Activated CD4-positive, alpha-beta T cell treated with anti-CD3 and anti-CD28 coated beads, Interleukin-2, amount 50 U/mL, for 1 hour (primary cell): ENCODE results near the gene BRSK2.
"Not testable (repeated sequence)": the region's sequence is repeated elsewhere in the genome, so short reads cannot be mapped to it uniquely, and the experiment has no call there.

Source experiments
- DNase-seq: peaks from one replicate; pipeline ENCODE4 v3.0.0-alpha.2; 2020

Gene BRSK2

DNA sequence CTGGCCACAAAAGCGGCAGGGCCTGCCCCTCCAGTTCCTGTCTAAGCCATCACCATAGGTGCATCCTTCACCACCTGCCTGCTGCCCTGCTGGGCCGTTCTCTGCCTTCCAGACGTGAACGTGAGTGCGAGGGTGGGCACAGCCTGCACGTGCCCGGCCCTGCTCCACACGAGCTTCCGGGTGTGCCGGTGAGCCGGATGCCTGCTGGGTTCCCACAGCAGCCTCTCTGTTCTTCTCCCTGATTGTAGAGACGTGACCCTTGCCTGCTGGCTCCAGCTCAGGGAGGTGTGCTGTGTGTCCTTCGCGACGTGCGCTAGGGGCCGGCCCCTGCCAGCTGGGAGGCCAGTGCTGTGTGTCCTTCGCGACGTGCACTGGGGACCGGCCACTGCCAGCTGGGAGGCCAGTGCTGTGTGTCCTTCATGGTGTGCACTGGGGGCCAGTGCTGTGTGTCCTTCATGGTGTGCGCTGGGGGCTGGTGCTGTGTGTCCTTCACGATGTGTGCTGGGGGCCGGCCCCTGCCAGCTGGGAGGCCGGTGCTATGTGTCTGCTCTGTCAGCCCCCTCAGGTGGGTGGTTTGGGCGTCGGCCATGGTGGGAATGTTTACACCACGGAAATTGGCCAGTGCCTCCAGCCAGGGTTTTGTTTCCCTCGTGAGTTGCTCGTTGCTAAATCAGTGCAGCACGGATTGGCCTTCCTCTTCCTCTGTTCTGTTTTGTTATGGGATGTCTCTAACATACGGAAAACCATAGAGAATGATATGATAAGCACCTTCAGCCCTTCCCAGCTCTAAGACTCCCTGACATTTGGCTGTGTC, 35.4 kb upstream of the BRSK2 start:
- no peak for DNase-seq

DNA sequence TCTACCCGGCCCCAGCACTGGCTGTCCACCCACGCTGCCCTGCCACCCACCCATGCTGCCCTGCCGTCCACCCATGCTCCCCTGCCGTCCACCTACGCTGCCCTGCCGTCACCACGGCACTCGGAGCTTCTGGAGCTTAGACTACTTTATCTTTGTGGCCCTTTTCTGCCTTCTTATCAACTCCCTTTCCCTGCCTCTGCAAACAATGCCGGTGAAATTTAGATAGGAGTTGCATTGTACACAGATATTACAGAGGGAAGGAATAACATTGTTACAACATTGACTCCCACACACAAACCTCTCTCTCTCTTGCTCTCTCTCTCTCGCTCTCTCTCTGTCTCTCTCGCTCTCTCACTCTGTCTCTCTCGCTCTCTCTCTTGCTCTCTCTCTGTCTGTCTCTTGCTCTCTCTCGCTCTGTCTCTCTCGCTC, 33.7 kb upstream of the BRSK2 start:
- DNase-seq: no peak

DNA sequence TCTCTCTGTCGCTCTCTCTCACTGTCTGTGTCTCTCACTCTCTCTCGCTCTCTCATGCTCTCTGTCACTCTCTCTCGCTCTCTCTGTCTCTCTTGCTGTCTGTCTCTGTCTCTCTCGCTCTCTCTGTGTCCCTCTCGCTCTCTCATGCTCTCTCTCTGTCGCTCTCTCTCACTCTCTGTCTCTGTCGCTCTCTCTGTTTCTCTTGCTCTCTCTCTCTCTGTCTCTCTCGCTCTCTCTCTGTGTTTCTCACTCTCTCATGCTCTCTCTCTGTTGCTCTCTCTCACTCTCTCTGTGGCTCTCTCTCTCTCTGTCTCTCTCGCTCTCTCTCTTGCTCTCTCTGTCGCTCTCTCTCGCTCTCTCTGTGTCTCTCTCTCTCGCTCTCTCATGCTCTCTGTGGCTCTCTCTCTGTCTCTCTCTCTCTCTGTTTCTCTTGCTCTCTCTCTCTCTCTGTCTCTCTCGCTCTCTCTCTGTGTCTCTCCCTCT, 33.2 kb upstream of the BRSK2 start:
- no peak for DNase-seq

DNA sequence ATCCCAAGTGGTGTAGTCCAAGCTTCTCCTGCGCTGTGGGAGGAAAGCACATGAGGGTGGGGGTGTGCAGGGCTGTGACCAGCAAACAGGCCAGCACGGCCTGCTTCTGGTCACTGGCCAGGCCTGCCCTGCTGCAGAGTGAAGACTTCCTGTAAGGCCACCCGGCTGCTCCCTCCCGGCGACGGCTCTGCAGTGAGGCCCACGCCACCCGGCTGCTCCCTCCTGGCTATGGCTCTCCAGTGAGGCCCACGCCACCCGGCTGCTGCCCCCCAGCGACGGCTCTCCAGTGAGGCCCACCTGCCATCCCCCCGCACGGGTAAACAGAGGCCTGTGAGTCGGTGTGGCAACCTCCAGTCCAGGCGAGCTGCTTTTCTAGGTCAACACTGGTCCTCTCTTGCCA, 31.4 kb upstream of the BRSK2 start:
- DNase-seq: no peak

DNA sequence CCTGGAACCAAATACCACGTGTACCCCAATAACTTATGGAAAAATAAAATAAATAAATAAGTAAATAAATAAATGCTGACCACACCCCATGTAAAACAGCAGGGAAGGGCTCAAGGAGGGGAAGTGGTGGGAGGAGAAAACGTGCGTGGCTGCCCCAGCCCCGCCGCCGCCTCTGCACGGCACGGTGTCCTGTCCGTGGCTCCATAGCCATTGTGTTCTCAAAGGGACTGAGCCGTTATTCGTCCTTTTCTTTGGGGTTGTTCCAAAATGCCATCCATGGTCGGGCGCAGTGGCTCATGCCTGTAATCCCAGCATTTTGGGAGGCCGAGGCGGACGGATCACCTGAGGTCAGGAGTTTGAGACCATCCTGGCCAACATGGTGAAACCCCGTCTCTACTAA, 30.8 kb upstream of the BRSK2 start:
- DNase-seq: not testable (repeated sequence)

DNA sequence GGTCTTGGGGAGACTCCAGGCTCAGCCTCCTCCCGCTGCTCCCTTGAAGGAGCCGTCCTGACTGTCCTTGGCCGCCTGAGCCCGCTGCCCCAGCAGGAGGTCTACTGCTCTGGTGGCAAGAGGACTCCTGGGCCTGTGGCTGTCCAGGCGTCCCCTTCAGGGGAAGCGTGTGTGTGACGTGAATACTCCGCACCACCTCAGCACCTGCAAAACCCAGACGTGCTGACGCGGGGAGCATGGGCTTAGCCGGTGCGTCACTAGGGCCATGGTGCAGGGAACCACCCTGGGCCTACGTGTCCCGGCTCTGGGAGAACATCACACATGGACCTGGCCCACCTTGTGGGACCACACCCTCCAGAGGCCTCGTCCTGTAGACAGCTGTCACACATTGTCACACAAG, 30.2 kb upstream of the BRSK2 start:
- DNase-seq: no peak

DNA sequence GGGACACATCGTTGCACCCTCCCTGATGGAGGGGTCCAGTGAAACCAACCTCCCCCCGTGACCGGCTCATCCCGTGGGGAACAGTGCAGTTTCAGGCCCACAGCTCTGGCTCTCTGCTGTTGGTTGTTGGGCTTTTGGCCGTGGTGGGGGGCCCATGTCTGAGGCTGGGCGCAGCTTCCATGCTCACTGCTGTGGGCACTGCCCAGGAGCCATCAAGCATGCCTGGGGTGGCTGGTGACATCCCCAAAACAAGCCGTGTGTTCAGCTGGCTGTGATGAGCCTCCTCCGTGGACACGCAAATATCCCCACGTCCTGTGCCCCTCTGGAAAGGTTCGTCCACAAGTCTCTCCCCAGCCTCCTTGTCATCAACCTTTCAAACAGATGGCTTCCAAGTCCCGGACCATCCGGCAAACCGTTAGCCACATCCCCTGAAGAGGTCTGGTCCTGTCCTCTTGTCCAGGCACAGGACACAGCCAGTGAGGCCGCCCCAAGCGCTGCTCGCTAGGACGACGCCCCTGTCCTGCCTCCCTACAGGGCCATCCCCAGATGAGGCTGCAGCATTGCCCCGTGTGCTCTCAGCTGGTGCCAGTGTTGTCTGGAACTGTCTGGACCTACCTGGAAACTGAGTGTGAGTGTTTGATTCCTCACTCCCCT, 29.4 kb upstream of the BRSK2 start:
- DNase-seq: no peak

DNA sequence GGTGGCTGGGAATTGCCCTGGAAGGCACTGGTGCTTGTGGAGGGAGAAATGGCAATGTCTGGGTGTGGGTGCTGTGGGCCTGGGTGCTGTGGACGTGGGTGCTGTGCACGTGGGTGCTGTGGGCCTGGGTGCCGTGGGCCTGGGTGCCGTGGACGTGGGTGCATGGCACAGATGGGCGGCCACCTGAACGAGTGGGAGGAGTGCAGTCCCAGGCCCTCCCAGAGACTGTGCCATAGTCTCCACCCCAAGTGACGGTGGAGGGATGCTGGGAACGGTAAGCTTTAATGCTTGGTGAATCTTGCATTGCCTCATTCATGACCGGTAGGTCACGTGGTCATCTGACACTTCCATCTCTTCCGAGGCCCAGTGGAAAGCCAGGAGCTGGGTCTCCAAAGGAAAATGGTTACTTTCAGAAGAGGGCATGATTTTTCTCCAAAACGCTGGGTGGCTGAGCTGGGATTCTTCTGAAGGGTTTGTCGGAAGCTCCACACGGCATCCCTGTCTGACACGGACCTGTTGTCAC, 28.8 kb upstream of the BRSK2 start:
- DNase-seq: no peak

DNA sequence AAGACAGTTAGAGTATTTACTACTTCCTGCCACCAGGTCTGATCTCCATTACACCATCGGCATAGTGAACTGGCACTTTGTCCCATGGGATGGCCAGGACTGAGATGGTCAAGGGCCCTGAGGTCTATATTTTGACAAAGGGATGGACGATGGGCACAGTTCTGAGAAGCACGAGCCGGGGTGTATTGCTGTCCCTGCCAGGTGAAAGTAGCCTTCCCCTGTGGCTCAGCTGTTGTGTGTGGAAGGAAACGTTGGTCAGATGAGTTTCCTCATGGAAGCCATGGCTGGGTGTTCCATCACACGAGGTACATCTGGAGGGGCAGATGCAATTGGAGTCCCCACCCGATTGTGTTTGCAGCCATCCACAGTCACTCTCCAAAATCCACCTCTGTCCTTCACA, 27.9 kb upstream of the BRSK2 start:
- DNase-seq: no peak

DNA sequence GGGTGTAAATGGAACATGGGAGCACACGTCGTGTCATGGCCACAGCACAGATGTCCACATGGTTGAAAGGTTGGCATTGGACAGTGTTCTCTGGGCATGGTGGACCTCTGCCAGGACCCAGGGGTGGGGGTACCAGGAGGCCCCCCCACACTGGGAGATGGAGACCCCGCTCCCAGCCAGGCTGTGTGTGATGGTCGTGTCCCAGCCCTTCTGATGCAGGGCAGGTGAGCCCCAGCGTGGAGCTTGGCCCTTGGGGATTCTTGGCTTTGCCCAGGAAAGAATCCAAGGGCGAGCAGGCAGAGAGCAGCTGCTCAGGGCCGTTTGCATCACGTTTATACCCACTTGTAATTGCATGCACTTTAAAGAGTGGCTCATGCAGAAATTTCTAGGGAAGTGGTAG, 22.0 kb upstream of the BRSK2 start:
- no peak for DNase-seq

DNA sequence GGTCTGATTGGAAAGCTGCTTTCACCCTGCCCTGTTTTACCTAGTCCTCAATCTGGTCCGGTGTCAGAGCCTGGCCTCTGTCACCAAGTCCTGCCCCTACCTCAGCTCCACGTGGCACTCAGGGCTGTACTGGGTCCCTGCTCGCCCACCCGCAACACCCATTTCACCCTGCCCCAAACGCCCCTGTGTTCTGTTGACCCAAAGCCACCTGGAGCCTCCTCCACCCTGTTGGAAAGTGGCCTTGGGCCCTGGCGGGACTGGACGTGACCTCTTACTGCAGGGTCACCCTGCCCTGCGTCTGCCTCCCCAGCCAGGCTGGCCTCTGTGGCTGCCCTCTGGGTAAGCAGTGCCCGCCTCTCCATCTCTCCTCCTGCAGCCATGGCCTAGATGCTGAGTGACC, 21.5 kb upstream of the BRSK2 start:
- DNase-seq: no peak

DNA sequence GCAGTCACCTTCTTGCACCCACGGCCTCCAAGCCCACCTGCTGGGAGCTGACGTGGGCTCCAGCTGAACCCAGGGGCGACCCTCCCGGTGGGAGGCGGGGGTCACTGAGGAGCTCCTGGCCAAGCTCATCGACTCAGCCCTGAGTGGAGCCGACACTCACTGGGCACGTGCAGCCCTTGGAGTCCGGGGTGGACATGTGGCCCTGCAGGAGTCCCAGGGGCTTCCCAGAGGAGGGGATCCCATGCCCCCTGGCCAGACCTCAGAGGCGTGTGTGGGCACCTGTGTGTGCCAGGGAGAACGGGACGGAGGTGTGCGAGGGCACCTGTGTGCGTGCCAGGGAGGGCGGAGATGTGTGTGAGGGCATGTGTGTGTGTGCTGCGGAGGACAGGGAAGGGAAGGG, 20.8 kb upstream of the BRSK2 start:
- DNase-seq: no peak

DNA sequence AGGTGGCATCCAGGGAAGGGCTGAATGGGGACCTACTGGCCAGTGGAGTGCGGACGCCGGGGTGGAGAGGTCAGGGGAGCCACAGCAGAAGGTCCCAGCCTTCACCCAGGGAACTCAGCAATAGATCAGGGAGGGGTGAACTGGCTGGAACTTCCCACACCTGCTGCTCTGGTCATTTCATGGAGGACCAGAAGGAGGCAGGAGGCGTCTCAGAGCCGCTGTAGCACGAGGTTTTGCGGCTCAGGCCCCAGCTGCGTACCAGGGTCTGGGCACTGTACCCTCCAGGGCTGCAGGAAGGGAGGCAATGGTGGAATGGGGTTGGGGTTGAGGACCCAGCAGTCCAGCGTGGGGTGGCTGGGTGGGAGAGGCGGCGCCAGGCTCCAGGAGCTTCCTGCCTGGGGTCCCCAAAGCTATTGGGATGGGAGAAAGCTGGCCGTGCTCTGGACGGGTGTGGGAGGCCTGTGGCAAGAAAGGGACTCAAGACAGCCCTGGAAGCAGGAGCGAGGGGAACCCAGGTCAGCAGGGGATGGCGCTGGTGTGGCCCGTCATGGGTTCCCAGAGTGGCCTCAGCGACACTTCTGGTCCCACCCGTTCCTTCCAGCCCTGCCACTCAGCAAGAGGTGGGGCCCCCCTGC, 20.2 kb upstream of the BRSK2 start:
- no peak for DNase-seq

DNA sequence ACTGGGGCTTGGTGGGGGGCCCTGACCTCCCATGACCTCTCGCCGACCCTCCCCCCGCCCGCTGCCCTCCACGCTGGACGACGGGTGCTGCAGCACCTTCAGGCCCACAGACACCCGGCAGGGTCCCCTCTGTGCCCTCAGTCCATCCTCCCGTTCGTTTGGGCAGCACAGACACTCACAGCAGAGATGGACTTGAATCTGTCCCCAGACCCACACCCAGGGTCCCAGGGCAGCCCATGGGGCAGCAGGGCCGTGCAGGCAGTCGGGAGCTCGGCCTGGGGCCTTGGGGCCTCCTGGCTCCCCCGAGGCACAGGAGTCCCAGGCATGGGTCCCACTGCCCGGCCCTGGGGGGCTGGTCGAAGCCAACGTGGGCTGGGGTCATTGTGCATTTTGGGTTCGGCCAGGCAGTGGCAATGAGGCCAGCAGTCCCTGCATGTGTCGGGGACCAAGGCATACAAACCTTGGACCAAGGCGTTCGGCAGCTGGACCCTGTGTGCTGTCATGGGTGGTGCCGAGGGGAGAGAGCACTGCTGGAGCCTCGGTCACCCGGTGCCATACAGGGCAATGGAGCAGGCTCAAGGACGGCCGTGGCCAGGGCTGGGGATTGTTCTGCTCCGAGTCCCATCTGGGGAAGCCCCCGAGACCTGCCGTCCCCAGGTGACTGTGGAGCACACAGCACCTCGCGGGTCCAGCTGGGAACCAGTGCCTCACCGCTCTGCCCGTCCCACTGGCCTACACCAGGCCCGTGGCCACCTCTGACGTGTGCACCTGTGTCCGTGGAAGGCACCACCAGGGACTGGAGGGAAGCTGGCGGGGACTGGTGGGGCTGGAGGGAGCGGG, 19.3 kb upstream of the BRSK2 start:
- DNase-seq: no peak

DNA sequence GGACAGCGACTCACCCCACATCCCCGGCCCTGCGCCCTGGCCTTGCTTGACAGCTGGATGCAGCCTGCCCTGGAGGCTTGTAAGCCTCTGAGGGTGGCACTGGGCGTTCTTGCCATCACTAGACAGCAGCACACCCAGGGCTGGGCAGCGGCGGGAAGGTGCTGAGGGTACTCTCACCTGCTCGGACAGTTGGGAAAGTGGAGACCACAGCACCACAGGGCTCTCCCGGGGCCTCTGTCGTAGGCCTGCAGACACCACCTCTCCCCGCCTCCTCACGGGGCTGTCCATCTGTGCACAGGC, 18.8 kb upstream of the BRSK2 start:
- DNase-seq: no peak

DNA sequence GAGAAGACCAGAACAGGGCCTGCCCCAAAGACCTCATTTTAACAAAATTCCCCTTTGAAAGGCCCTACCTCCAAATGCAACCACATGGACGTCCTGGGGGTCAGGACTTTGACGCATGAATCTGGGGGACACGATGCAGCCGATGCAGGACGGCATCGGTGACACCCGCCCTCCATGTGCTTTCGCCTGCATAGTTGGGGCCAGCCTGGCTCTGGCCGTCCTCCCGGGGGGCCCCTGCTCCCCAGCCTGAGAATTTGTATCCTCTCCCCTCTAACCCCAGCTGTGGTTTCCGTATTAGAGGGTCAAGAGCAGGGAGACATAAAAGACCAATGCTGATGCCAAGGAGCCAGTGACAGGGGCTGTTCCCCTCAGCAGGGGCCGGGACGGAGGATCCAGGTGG, 18.4 kb upstream of the BRSK2 start:
- no peak for DNase-seq

DNA sequence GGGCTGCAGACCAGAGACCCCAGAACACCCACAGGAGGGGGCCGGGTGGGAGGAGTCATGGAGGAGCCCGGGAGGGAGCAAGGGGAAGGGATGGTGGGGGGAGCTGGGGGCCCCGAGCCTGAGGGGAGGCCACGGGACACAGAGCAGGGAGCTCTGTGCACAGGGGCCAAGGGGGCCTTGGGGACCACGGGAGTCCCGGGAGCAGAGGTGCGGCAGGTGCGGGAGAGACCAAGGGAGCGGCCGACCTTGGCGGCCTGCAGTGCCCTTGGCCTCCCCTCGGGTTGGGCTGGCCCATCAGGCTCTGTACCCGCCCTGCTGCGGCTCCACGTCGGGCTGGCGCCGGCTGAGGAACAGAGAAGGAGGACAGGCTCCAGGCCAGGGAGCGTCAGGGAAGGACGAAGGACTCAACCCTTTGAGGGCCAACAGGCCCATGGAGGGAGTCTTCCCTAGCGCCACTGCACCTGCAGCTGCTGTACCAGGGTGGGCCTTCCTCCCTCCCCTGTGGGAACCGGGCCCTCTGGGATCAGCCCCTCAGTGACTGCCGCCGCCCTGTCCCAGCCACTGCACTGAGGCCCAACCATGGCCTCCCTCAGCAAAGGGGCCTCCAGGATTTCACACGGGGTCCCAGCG, 17.8 kb upstream of the BRSK2 start:
- no peak for DNase-seq

DNA sequence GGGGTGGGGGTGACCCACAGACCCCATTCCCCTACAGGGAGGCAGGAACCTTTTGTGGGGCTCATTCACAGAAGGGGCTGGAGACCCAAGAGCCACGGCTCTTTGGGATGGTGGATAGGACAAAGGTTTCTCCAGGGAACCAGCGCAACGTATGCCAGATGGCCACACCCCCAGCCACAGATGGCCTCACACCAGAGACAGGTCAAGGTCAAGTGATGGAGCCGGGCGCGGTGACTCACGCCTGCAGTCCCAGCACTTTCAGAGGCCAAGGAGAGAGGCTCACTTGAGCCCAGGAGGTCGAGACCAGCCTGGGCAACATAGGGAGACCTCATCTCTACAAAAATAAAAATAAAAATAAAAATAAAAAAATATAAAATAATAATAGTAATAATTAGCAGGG, 17.1 kb upstream of the BRSK2 start:
- no peak for DNase-seq

DNA sequence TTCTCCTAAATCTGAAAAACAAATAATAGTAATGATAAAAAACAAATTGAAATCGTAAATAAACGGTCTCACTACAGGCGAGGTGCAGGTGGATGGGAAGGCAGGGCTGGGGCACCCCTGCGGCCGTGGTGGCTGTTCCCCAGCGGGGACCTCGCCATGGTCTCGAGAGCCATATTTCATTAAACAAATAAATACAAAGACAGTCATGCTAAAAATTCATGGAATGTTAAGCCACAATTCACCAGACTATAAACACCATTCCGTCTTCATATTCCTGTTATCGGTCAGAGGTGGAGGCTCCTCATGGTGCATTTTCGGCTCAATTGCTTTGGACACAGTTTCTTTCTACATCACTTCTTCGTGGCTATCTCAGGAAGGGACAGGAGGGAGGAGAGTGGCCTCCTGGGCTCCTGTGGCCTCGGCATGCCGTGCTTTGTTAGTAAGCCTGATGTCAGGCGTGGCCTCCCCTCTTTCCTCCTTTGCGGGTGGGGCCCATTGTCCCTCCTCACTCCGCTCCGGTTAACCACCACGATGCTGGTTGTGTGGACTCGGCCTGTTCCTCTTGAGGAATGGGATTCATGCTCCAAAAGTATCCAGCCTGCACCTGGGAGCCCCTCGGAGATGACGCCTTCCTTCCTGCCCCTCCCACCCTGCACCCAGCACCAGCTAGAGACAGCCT, 16.1 kb upstream of the BRSK2 start:
- DNase-seq: no peak

DNA sequence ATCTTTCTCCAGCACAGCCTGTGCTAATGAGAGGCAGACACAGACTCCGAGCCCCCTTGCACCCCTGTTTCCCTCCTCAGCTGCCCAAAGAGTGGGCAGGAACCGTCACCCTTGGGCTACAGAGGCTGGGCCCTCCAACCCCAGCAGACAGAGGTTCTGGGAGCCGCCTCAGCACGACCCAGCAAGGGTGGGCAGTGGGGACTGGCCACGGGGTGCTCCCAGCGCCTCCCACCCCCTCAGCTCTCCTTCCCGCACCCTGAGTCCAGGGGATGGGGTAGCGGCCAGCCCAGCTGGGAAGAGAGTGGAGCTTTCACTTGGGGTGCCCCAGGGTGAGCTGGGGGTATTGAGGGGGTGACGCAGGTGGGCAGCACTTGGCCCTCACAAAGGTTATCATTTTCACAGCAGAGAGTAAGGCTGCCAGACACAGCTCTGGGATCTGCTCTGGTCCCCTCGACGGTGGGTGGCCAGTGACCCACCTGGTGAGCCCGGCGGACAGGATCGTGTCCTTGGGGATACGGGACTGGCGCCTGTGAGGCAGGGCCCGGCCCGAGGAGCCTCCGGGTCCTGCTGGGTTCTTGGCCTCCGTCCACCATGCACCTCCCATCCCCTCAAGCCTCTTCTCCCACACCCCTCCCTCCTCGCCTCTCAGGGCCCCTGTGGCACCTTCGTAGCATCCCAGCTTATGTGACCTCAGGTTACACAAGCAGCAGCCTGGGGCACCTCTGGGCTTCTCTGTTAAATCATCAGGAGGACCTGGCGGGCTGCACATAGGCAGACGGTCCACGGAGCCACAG, 14.4 kb upstream of the BRSK2 start:
- no peak for DNase-seq

DNA sequence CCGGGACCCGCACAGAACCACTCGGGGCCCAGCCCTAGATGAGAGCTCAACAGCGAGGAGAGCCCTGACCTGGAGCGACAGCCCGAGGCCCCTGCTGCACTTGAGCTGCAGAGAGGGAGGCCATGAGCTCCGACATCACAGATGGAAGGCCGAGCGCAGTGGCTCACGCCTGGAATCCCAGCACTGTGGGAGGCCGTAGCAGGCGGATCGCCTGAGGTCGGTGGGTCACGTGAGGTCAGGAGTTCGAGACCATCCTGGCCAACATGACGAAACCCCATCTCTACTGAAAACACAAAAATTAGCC, 13.8 kb upstream of the BRSK2 start:
- DNase-seq: no peak
